GM12891 (cell line): Measurements from ENCODE around the gene NECTIN2.
"Not testable (repeated sequence)": the region's sequence is repeated elsewhere in the genome, so short reads cannot be mapped to it uniquely, and the experiment has no call there.

Source experiments
- DNase-seq: peaks from one replicate; pipeline ENCODE4 v3.0.0; 2011; ENCODE audit warnings: low spot score; ENCODE audit not compliant: insufficient read length
- FAIRE-seq: peaks from 2 replicates; lab custom pipeline; 2011; peaks lifted over from hg19 to GRCh38; lab: Jason Lieb, UNC
- PAX5 ChIP-seq: IDR thresholded peaks from 2 replicates; pipeline ENCODE4 v1.6.1; 2011; ENCODE audit warnings: low read length, moderate library complexity, mild to moderate bottlenecking; ENCODE audit not compliant: insufficient read depth, severe bottlenecking
- POLR2A ChIP-seq: IDR thresholded peaks from 2 replicates; pipeline ENCODE4 v1.6.1; 2011; ENCODE audit warnings: low read depth, low read length, control low read depth
- POLR2AphosphoS5 ChIP-seq: IDR thresholded peaks from 2 replicates; pipeline ENCODE4 v1.6.1; 2011; ENCODE audit warnings: low read depth, low read length, control low read depth
- POU2F2 ChIP-seq: IDR thresholded peaks from 2 replicates; pipeline ENCODE4 v1.6.1; 2011; ENCODE audit warnings: low read depth, mild to moderate bottlenecking, control low read depth, low read length, moderate library complexity
- SPI1 ChIP-seq: IDR thresholded peaks from 2 replicates; pipeline ENCODE4 v1.6.1; 2011; ENCODE audit warnings: low read depth, low read length, control low read depth
- TAF1 ChIP-seq: IDR thresholded peaks from 2 replicates; pipeline ENCODE4 v1.6.1; 2011; ENCODE audit warnings: low read depth, low read length, control low read depth

NECTIN2 gene

DNA sequence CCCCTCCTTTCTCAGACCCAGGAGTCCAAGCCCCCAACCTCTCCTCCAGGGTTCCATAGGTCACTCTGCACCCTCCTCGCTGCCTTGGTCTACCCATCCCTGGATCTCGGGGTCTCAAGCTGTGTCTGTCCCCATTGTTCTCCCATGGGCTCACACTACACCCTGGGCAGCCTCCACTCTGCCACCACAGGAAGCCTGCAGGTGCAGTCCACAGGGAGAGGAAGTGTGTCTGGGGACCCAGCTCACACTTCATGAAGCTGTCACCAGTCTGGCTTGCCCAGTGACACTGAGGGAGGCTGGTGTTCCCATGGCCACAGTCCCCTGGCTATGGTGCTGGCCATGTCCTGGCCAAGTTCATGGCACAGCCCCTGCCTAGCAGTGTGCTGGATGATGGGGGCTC, 5.3 kb downstream of the NECTIN2 start:
- no peak for TF ChIP-seq PAX5
- no peak for TF ChIP-seq SPI1
- TF ChIP-seq POLR2A: no peak
- no peak for TF ChIP-seq POU2F2
- TF ChIP-seq POLR2AphosphoS5: no peak
- no peak for TF ChIP-seq TAF1
- no peak for FAIRE-seq
- DNase-seq: no peak

DNA sequence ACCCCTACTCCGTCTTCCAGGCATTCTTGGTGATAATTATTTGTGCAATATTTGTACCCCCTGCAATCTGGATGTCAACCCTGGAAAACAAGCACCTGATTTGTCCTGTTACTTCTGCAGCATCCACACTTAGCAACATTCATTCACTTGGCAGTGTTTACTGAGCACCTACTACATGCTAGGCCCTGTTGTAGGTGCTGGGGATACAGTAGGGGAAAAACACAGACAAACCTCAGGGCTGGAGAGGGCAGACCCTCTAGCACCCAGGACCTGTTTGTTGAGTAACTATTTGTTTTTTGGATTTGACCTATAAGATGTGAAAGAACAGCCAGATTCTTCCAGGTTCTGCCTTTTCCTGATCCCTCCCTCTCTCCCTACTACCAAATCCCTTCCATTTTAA, 9.5 kb downstream of the NECTIN2 start:
- TF ChIP-seq SPI1: no peak
- no peak for TF ChIP-seq TAF1
- TF ChIP-seq POLR2AphosphoS5: no peak
- TF ChIP-seq PAX5: no peak
- no peak for TF ChIP-seq POU2F2
- TF ChIP-seq POLR2A: no peak
- DNase-seq (no peak), FAIRE-seq (no peak)

DNA sequence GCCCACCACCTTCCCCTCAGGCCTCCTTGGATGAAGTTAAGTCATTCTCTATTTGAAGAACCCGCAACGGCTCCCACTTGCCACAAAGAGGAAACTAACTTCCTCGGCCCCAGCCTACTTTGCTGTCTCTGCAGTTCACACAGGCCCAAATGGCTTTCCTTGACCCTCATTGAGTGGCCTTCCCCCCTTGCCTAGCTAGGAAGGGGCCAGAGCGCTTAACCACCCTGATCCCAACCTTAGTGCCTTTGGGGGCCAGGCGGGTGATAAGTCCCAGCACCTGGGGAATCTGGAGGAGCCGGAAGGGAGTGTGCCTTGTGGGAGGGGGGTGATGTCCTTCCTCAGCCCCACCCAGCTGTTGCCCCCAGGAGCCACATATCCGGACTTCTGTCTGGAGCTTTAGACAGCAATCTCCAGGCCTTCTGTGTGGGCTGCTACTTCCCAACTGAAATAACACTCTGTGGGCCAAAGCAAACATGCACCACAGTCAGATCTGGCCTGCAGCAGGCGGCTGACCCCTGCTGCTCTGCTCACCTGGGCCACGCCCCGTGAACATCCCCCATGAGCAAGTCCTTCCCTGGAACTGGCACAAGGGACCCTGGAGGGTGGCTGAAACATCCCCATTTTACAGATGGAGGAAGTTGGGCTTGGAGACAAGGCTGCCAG, 10.5 kb downstream of the NECTIN2 start:
- FAIRE-seq: no peak
- no peak for TF ChIP-seq SPI1
- TF ChIP-seq PAX5: no peak
- no peak for TF ChIP-seq POLR2AphosphoS5
- TF ChIP-seq POLR2A: no peak
- no peak for TF ChIP-seq TAF1
- no peak for DNase-seq

DNA sequence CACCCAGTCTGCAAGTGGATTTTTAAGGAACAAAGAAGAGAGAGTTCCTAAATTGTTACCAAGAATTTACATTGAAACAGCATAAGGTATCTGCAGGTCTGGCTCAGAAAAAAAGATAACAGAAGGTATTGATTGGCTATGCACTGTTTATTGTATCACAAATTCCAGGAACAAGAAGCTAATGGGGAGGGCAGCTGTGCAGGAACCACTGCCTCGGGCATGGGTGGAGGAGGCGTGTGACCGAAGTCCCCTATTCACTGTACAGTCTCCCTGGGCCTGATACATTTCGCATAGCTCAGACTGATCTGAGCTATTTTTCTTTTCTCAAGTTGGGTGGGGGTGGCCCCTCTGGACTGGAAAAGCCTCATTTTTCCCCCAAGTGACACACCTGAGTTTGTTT, 11.7 kb downstream of the NECTIN2 start:
- DNase-seq: no peak
- no peak for FAIRE-seq
- no peak for TF ChIP-seq POLR2A
- no peak for TF ChIP-seq POU2F2
- TF ChIP-seq TAF1: no peak
- TF ChIP-seq SPI1: no peak
- no peak for TF ChIP-seq POLR2AphosphoS5
- TF ChIP-seq PAX5: no peak

DNA sequence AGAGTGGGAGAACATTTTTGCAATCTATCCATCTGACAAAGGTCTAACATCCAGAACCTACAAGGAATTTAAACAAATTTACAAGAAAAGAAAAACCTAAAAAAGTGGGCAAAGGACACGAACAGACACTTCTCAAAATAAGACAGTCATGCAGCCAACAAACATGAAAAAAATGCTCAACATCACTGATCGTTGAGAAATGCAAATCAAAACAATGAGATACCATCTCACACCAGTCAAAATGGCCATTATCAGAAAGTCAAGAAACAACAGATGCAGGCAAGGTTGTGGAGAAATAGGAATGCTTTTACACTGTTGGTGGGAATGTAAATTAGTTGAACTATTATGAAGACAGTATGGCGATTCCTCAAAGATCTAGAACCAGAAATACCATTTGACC, 15.5 kb downstream of the NECTIN2 start:
- FAIRE-seq, DNase-seq: not testable (repeated sequence)

DNA sequence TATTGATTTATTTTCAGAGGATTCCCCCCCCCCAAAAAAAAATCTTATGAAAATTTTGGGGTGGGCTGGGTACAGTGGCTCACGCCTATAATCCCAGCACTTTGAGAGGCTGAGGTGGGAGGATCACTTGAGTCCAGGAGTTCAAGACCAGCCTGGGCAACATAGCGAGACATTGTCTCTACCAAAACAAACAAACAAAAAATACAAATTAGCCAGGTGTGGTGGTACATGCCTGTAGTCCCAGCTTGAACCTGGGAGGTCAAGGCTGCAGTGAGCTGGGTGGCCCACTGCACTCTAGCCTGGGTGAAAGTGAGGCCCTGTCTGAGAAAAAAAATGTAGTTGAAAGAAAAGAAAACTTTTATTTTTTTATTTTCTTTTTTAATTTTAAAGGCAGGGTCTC, 17.9 kb downstream of the NECTIN2 start:
- DNase-seq (no peak), FAIRE-seq (no peak)
- TF ChIP-seq POLR2AphosphoS5 (no peak), TAF1 (no peak), POU2F2 (no peak), SPI1 (no peak), POLR2A (no peak), PAX5 (no peak)

DNA sequence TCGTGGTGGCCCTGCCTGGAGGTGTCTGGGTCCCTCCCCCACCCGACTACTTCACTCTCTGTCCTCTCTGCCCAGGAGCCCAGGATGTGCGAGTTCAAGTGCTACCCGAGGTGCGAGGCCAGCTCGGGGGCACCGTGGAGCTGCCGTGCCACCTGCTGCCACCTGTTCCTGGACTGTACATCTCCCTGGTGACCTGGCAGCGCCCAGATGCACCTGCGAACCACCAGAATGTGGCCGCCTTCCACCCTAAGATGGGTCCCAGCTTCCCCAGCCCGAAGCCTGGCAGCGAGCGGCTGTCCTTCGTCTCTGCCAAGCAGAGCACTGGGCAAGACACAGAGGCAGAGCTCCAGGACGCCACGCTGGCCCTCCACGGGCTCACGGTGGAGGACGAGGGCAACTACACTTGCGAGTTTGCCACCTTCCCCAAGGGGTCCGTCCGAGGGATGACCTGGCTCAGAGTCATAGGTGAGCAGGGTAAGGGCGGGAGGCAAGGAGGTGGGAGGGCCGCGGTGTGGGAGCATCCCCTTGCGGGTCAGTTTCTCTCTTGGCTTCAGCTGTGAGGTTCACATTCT, 19.2 kb downstream of the NECTIN2 start:
- DNase-seq (no peak), FAIRE-seq (no peak)
- no peak for TF ChIP-seq POU2F2
- TF ChIP-seq PAX5: no peak
- no peak for TF ChIP-seq TAF1
- TF ChIP-seq SPI1: no peak

DNA sequence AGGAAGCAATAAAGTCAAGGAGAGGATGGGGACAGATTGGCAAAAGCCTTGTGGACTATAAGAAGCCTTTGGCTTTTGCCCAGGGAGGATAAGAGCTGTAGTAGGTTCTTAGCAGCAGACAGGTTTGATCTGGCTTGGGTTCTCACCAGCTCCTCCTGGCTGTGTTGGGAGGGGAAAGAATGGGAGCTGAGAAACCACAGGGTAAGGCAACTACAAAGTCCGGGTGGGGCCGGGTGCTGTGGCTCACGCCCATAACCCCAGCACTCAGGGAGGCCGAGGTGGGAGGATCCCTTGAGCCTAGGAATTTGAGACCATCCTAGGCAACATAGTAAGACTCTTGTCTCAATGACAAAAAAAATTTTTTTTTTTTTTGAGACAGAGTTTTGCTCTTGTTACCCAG, 20.6 kb downstream of the NECTIN2 start:
- FAIRE-seq (no peak), DNase-seq (no peak)
- TF ChIP-seq PAX5 (no peak), POLR2AphosphoS5 (no peak), TAF1 (no peak), SPI1 (no peak), POU2F2 (no peak), POLR2A (no peak)

DNA sequence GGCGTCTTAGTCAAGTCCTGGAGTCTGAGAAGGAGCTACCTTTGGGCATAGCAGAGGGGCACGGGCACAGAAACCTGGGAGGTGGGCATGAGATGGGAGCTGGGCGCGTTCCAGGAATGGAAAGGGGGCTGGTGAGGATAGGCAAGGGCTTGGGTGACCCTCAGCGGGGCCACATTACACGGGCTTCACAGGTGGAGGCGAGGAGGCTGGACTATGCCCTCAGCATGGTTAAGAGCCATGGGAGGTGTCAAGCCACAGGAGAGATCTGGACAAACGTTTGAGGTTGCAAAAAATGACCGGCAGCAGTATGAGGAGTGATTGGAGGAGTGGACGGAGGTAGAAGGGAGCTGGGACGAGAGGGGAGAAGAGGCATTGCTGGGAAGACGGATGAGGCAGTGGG, 21.5 kb downstream of the NECTIN2 start:
- TF ChIP-seq SPI1 (no peak), POLR2AphosphoS5 (no peak), TAF1 (no peak), POU2F2 (no peak), POLR2A (no peak), PAX5 (no peak)
- no peak for FAIRE-seq
- DNase-seq: no peak
